ENCODE measurements around the gene ZNF132. TPM values are rescaled to one million over a fixed set of nuclear protein-coding genes. Genes with fewer than 3 reads are reported as not detected.
"Not testable (repeated sequence)": the region's sequence is repeated elsewhere in the genome, so short reads cannot be mapped to it uniquely, and the experiment has no call there.

Gene ZNF132
- polyA plus RNA-seq, 4 donors: 9.0 to 15.9 (median 14.3) TPM

- peak; percentile 85 to 94 (median 90) for DNase-seq (ENCODE audit: low read depth in 4 of 4, low spot score in 3 of 4)
These were observed 31.6 kb downstream of the ZNF132 start, which contains the start of gene ZNF584 for GRCh38 chr19:58408152-58409009. TSS of gene ZNF584 (plus strand) at chr19:58408649. CDS start at chr19:58409148, 499 bp downstream.

DNA sequence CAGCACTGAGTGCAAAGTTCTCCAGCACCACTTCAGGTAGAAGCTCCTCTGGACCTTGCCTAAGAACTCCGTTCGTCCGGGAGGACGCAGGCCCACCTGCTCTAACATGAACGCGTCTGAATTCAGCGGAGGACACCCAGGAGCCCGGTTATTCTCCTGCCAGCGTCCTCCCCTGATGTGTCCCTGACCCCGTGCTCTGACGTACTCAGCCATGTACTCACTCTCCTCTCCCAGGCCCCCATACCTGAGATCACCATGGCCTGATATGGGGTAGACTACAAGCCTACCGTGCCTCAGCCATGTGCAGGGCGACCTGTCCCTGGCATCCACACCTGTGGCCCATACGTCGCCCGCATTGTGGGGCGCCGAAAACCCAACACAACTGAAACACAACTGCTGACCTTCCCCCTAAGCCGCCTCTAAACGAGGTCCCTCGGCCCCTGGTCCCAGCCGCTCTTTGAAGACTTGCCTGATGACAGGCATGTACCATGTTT lies 32.2 kb downstream of the ZNF132 start:
- DNase-seq (ENCODE audit: low read depth in 4 of 4, low spot score in 3 of 4): no peak

DNA sequence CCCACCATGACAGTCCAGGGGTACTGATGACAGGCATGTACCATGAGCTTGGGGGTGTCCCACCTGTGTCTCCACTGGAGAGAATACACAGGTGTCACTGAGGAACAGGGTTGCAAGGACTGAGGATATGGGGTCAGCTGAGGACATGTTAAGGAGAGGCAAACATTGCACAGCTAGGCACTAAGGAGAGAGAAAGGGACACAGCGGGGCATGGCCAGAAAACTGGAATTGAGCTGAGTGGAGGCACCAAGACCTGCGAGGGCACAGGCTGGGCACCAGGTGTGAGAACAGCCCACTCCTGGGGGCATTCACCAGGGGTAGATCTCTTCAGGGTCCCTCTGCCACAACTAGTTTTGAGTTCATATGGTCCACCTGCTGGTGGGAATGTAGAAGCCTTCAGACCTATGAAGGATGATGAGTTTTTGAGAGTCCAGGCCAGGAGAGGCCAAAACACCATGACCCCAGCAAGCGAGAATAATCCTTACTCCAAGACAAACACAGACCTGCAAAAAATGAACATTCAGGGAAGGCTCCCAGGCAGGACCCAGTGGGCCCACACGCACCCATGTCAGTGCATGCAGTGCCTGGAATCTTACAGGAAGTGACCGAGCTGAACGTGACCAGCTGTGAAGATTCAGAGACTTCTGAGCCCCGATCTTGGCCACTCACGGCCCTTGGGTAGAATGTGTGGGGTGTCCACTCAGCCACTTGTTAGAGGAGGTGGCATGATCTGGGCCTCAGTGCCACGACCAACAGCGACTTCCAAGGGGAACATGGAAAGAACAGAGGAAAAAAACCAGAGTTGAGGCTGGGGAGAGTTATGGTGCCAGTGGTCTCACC lies 32.9 kb downstream of the ZNF132 start:
- DNase-seq (ENCODE audit: low read depth in 4 of 4, low spot score in 3 of 4): no peak

DNA sequence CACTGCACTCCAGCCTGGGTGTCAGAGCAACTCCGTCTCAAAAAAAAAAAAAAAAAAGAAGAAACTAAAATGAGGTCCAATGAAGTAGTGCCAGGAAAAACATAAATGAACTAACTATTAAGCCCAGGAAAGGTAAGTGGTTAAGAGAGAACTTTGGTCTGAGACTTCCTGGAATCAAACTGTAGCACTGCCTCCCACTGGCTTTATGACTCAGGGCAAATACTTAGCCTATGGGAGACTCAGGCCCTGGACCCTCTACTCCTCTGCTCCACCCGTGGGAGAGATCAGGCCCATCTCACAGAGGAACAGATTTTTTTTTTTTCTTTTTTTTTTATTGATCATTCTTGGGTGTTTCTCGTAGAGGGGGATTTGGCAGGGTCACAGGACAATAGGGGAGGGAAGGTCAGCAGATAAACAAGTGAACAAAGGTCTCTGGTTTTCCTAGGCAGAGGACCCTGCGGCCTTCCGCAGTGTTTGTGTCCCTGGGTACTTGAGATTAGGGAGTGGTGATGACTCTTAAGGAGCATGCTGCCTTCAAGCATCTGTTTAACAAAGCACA lies 36.0 kb downstream of the ZNF132 start:
- DNase-seq (ENCODE audit: low read depth in 4 of 4, low spot score in 3 of 4): not testable (repeated sequence)

GRCh38 chr19:58401840-58402421 lies 38.0 kb downstream of the ZNF132 start:
- no peak for DNase-seq (ENCODE audit: low read depth in 4 of 4, low spot score in 3 of 4)

DNA sequence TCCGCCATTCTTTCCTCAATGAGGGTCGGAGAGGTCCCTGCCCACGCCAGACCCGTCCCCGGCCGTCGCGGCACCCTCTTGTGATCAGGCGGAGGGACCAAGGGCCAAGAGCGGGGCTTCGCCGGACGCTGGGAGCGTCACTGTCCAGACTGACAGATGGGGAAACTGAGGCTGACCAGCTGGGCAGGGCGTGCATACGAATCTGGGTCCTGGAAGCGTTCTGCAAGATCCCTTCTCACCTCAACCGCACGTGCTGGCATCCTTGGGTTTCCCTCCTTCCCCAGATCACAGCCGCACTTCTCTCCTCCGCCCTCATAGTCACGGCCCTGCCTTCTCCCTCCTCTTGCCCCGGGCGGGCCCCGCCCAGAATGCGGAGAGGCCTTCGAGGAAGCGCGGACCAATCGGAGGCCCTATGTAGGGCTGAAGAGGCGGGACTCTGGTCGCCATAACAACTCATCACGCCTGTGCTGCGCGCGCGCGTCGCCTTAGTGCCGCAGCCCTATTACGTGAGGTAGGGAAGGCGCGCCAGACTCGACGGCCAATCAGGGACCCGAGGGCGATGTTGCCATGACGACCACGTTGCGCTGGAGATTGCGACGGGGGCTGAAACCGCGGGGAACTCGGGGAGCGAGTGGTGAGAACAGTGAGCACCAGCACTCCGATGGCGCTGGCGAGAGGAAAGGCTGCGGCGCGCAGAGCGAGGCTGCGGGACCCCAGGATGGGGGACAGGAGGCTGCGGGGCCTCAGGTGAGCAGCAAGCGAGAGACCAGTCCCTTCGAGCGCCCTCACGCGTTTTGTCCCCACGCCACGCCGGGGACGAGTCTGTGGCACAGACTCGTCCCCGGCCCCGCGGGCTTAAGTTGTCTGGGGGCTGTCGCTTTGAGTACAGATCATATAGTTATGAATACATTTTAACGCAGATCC lies 38.8 kb downstream of the ZNF132 start:
- DNase-seq (ENCODE audit: low read depth in 4 of 4, low spot score in 3 of 4): peak; percentile 98 to 99 (median 98)

DNA sequence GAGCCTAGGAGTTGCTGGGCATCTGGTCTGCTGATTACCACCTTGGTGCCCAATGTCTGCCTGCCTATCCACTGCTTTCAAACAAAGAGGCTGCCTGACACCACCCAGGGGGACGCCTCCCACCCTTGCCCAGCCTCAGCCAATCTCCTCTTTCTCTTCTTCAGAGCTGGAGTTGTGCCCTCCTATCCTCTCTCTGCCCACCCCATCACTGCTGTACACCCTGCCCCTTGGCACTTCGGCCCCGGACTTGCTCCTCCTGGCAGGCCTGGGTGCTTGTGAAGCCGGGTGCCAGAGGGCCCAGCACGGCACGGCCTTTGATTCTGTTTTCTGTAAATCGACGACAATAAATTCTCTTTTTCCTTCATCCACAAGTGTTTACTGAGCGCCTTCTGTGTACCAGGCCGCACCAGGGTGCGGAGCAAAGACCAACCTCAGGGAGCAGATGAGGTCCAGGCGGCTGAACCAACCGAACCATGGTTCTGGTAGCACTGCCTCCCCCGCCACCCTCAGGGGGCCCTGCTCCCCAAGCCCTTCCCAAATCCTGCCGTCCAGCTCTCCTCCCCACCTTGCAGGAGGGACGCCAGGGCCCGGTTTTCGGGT lies 39.5 kb downstream of the ZNF132 start:
- DNase-seq (ENCODE audit: low read depth in 4 of 4, low spot score in 3 of 4): no peak

GRCh38 chr19:58399903-58400302 lies 40.0 kb downstream of the ZNF132 start:
- no peak for DNase-seq (ENCODE audit: low read depth in 4 of 4, low spot score in 3 of 4)

DNA sequence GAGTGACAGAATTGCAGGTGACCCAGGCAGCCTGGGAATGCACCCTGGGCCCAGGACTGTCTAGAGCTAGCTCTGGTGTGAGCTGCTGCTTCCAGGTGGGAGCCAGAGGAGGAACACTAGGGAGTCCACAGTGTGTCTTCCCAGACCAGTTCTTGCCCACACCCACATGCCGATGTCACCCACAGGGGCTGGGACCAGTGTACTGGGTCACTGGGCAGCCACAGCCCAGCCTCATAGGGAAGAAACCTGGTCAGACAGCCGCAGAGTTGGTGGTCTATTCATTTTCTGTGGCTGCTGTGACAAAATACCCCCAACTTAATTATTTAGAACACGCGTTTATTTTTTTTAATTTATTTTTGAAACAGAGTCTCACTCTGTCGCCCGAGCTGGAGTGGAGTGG lies 41.4 kb downstream of the ZNF132 start:
- no peak for DNase-seq (ENCODE audit: low read depth in 4 of 4, low spot score in 3 of 4)

DNA sequence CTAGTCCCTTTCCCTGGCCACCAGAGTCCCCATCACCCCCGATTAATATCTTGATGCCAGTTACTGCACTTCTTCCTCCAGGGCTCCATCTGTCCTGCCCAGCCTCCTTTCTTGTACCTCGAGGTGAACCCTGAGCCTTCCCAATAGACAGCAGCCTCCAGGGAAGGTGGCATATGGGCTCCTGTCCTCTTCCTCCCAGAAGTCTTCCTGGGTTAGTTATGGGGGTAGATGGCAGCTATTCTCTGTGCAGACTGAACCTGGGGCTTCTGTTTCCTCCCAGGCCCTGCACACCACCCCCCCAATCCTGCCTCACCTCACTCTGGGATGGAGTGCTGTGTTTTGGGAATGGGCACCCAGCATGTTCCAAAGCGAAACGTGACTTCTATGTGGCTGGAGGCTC lies 41.9 kb downstream of the ZNF132 start:
- no peak for DNase-seq (ENCODE audit: low read depth in 4 of 4, low spot score in 3 of 4)

GRCh38 chr19:58397533-58398037 lies 42.4 kb downstream of the ZNF132 start:
- no peak for DNase-seq (ENCODE audit: low read depth in 4 of 4, low spot score in 3 of 4)

DNA sequence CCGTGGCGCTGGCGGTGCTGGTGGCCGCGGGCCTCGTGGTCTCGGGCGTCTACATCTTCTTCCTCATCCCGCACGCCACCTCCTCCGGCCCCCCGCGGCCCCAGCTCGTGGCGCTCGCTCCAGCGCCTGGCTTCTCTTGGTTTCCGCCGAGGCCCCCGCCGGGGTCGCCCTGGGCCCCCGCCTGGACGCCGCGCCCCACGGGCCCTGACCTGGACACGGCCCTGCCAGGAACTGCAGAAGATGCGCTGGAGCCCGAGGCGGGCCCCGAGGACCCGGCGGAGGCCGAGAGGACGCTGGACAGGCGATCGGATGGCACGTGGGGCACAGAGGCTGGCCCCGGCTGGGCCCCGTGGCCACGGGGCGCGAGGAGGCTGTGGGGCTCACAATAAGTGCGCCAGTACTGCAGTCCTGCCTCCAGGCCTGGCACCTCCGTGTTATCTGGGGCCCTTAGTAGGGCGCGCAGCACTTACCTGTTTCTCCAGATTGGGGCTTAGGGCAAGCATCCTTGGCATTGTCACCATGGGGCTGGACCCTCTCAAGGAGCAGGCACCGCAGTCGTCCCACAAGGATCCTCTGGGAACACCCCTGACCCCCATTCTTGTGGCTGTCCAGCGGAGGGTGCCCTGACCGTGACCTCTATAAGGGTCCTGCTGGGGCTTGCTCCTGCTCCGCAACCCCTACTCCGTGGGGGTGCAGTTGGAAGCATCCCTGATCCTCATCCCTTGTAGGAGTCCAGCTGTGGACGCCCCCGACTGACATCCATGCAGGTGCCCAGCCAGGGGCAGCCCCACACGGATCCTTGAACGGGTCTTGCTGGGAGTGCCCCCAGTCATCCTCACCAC lies 43.0 kb downstream of the ZNF132 start:
- no peak for DNase-seq (ENCODE audit: low read depth in 4 of 4, low spot score in 3 of 4)

GRCh38 chr19:58395979-58396627 lies 43.9 kb downstream of the ZNF132 start:
- no peak for DNase-seq (ENCODE audit: low read depth in 4 of 4, low spot score in 3 of 4)

GRCh38 chr19:58395220-58395978 lies 44.6 kb downstream of the ZNF132 start, which contains the start of gene RNF225:
TSS of gene RNF225 (plus strand) at chr19:58395656. CDS start at chr19:58396090, 434 bp downstream.
- DNase-seq (ENCODE audit: low read depth in 4 of 4, low spot score in 3 of 4): no peak

DNA sequence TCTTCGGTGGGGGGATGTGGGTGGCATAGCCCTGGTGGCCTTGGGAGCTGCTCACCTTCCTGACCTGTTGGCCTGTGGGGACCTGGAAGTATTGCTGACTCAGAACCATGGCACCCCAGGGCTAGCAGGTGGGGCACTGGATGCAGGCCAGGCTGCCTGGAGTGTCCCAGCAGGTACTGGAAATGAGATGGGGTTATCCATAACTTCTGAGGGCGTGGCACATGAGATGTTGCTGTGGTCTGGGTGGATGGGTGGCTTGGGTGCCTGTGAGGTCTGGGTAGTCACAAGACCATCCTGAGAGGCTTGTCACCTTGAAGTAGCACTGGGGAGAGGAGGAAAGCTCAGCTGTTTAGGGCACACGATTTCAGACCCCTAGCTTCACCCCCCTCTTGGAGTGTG lies 45.1 kb downstream of the ZNF132 start:
- DNase-seq (ENCODE audit: low read depth in 4 of 4, low spot score in 3 of 4): no peak

GRCh38 chr19:58393725-58394033 lies 46.3 kb downstream of the ZNF132 start:
- no peak for DNase-seq (ENCODE audit: low read depth in 4 of 4, low spot score in 3 of 4)

All from left renal pelvis (tissue), 4 donors.